ENCODE data around the gene RNU6-8. TPM values are rescaled to one million over a fixed set of nuclear protein-coding genes. Genes with fewer than 3 reads are reported as not detected.
A peak's percentile ranks its signal among the peaks of the same experiment; 100 is the strongest.

RNU6-8 gene
- total RNA-seq, 1 experiment from 2014 or later: not detected

GRCh38 chr14:32201193-32201815, 1.8 kb downstream of the RNU6-8 start:
- peak overlapping the region; percentile 3 for H2AFZ ChIP-seq (ENCODE audit: low read length)
- H2BK5ac ChIP-seq (ENCODE audit: insufficient read length, low read length): no peak overlapping the region
- H3K4me1 ChIP-seq (ENCODE audit: insufficient read depth, low read length): no peaks in the 10 kb centered on the region
- peaks cover 15% of the 10 kb centered on the region for H3K23me2 ChIP-seq (ENCODE audit: insufficient read length, low read depth, low read length, poor library complexity, severe bottlenecking)
- Mint-ChIP-seq H3K36me3 (ENCODE audit: insufficient read depth in 1 of 3, low read depth in 3 of 3) (no peaks in the 10 kb centered on the region), H3K4me3 (peak overlapping the region; percentile 76 to 97), H3K27ac (peak overlapping the region in 2 of 3 experiments; percentile 94 to 96; a peak in 2 of 7 replicates), H3K27me3 (ENCODE audit: low read depth) (peaks cover 10% of the 10 kb centered on the region), H3K4me1 (peaks cover 23 to 25% of the 10 kb centered on the region in 2 experiments), H3K9me3 (no peaks in the 10 kb centered on the region; a peak in 1 of 5 replicates)
- H4K5ac ChIP-seq (ENCODE audit: insufficient read length, low read depth, low read length): no peak overlapping the region
- H3K4me2 ChIP-seq (ENCODE audit: insufficient read depth, insufficient read length, low read length): peak overlapping the region; percentile 98
- no CpG with 5 or more reads among the region's 46 CpGs for WGBS (ENCODE audit: extremely low coverage, insufficient read length, low lambda C conversion rate)
- no peak for TF ChIP-seq CTCF (conservative IDR thresholded peaks at IDR 0.05)
- no peak overlapping the region for H3K4ac ChIP-seq (ENCODE audit: low read depth, low read length)
- H4K91ac ChIP-seq (ENCODE audit: insufficient read length, low read depth, low read length): no peak overlapping the region
- no peak overlapping the region for H3T11ph ChIP-seq (ENCODE audit: low read length)
- no peak overlapping the region for H2BK120ac ChIP-seq (ENCODE audit: low read depth, low read length, poor library complexity, severe bottlenecking)
- H2BK15ac ChIP-seq (ENCODE audit: low read depth, low read length): no peak overlapping the region
- no peak overlapping the region for H3K56ac ChIP-seq (ENCODE audit: insufficient read length, low read depth, low read length)
- H4K8ac ChIP-seq (replicated peaks; ENCODE audit: insufficient read length, low read depth, low read length): no peak overlapping the region
- H3K18ac ChIP-seq (ENCODE audit: insufficient read length, low read depth, low read length): no peak overlapping the region
- no peaks in the 10 kb centered on the region for H3K27me3 ChIP-seq (ENCODE audit: insufficient read depth, low read length)
- no peak overlapping the region for H2AK5ac ChIP-seq (ENCODE audit: insufficient read length, low read length)
- no peak overlapping the region for H3K9ac ChIP-seq (ENCODE audit: extremely low read depth, insufficient read length, low read length)
- no peaks in the 10 kb centered on the region for H3K9me3 ChIP-seq (ENCODE audit: control insufficient read depth, low read depth, low read length)
- no peak overlapping the region for H2BK20ac ChIP-seq (ENCODE audit: low read depth, low read length, poor library complexity, severe bottlenecking)
- H3K79me2 ChIP-seq (ENCODE audit: insufficient read depth, low read length): no peaks in the 10 kb centered on the region
- no peak overlapping the region for H3K14ac ChIP-seq (ENCODE audit: insufficient read depth, low read length)
- H3K79me1 ChIP-seq (ENCODE audit: insufficient read depth, low read depth, low read length, poor library complexity, severe bottlenecking): no peaks in the 10 kb centered on the region
- H2BK12ac ChIP-seq (ENCODE audit: insufficient read length, low read depth, low read length): no peak overlapping the region
- H4K20me1 ChIP-seq (ENCODE audit: control insufficient read depth, insufficient read depth, insufficient read length): no peaks in the 10 kb centered on the region
- no peak overlapping the region for H3K23ac ChIP-seq (ENCODE audit: insufficient read length, low read depth, low read length)
- H3K27ac ChIP-seq (ENCODE audit: insufficient read length, low read depth, low read length): no peak overlapping the region
- peak; percentile 97 for DNase-seq

All from H9 (cell line).